Measurements from ENCODE around the gene RTTN.

DNA sequence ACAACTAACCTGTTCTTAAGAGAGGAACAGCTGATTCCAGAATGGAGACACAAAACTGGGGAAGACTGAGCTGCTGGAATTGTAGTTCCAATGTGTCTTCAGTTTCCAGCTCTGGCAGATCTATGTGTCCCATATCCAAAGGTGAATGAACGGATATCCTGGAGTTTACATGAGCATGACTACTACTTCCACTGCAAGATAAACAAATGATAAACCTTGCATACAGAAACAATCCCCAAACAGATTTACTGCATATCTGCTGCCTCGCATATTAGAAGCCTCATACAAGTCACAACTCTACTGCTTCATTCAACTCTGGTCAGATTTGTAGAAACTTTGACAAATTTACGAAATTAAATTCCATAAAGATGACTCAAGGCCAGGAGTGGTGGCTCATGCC lies 15.0 kb downstream of the RTTN start:
- TF ChIP-seq, protein P1, sequence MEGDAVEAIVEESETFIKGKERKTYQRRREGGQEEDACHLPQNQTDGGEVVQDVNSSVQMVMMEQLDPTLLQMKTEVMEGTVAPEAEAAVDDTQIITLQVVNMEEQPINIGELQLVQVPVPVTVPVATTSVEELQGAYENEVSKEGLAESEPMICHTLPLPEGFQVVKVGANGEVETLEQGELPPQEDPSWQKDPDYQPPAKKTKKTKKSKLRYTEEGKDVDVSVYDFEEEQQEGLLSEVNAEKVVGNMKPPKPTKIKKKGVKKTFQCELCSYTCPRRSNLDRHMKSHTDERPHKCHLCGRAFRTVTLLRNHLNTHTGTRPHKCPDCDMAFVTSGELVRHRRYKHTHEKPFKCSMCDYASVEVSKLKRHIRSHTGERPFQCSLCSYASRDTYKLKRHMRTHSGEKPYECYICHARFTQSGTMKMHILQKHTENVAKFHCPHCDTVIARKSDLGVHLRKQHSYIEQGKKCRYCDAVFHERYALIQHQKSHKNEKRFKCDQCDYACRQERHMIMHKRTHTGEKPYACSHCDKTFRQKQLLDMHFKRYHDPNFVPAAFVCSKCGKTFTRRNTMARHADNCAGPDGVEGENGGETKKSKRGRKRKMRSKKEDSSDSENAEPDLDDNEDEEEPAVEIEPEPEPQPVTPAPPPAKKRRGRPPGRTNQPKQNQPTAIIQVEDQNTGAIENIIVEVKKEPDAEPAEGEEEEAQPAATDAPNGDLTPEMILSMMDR (conservative IDR thresholded peaks at IDR 0.05; ENCODE audit: low read length): no peak
- TF ChIP-seq EZH2phosphoT487 (IDR thresholded peaks at IDR 0.05; ENCODE audit: borderline replicate concordance): no peak
